ENCODE data around the gene ANKRD10.

ANKRD10 gene

GRCh38 chr13:110932588-110932987 lies 17.7 kb upstream of the ANKRD10 start:
- no peak overlapping the region for H3K4me3 Mint-ChIP-seq
- peaks cover 70% of the 10 kb centered on the region for H3K27me3 Mint-ChIP-seq
- peaks cover 38% of the 10 kb centered on the region for H3K9me3 Mint-ChIP-seq
- no peaks in the 10 kb centered on the region for H3K4me1 Mint-ChIP-seq (ENCODE audit: low read depth)
- peaks cover 19% of the 10 kb centered on the region for H3K36me3 Mint-ChIP-seq (ENCODE audit: low read depth)
- no peak overlapping the region for H3K27ac Mint-ChIP-seq
- no peak for DNase-seq

- Mint-ChIP-seq H3K4me1 (ENCODE audit: low read depth) (no peaks in the 10 kb centered on the region), H3K9me3 (peaks cover 16% of the 10 kb centered on the region), H3K36me3 (ENCODE audit: low read depth) (peaks cover 12% of the 10 kb centered on the region), H3K27ac (no peak overlapping the region), H3K27me3 (peaks cover 70% of the 10 kb centered on the region), H3K4me3 (no peak overlapping the region)
- no peak for DNase-seq
These were observed 14.4 kb upstream of the ANKRD10 start for GRCh38 chr13:110929104-110929777.

GRCh38 chr13:110925023-110925612 lies 10.2 kb upstream of the ANKRD10 start:
- DNase-seq: no peak
- H3K36me3 Mint-ChIP-seq (ENCODE audit: low read depth): no peaks in the 10 kb centered on the region
- no peak overlapping the region for H3K27ac Mint-ChIP-seq
- H3K4me3 Mint-ChIP-seq: no peak overlapping the region
- peaks cover 16% of the 10 kb centered on the region for H3K4me1 Mint-ChIP-seq (ENCODE audit: low read depth)
- H3K9me3 Mint-ChIP-seq: no peaks in the 10 kb centered on the region
- peaks cover 66% of the 10 kb centered on the region for H3K27me3 Mint-ChIP-seq

- Mint-ChIP-seq H3K27ac (no peak overlapping the region), H3K4me3 (no peak overlapping the region), H3K27me3 (peaks cover 63% of the 10 kb centered on the region), H3K4me1 (ENCODE audit: low read depth) (peaks cover 19% of the 10 kb centered on the region), H3K9me3 (no peaks in the 10 kb centered on the region), H3K36me3 (ENCODE audit: low read depth) (no peaks in the 10 kb centered on the region)
- no peak for DNase-seq
These were observed 9.7 kb upstream of the ANKRD10 start for GRCh38 chr13:110924639-110924934.

- Mint-ChIP-seq H3K27ac (no peak overlapping the region), H3K9me3 (no peaks in the 10 kb centered on the region), H3K36me3 (ENCODE audit: low read depth) (no peaks in the 10 kb centered on the region), H3K27me3 (peaks cover 59% of the 10 kb centered on the region), H3K4me3 (no peak overlapping the region), H3K4me1 (ENCODE audit: low read depth) (peaks cover 19% of the 10 kb centered on the region)
- DNase-seq: no peak
These were observed 9.1 kb upstream of the ANKRD10 start for GRCh38 chr13:110923777-110924638.

GRCh38 chr13:110923086-110923485 lies 8.2 kb upstream of the ANKRD10 start:
- no peak overlapping the region for H3K27ac Mint-ChIP-seq
- peaks cover 19% of the 10 kb centered on the region for H3K4me1 Mint-ChIP-seq (ENCODE audit: low read depth)
- no peak overlapping the region for H3K4me3 Mint-ChIP-seq
- H3K36me3 Mint-ChIP-seq (ENCODE audit: low read depth): peaks cover 8% of the 10 kb centered on the region
- H3K9me3 Mint-ChIP-seq: no peaks in the 10 kb centered on the region
- no peak for DNase-seq
- peaks cover 50% of the 10 kb centered on the region for H3K27me3 Mint-ChIP-seq

- peaks cover 12% of the 10 kb centered on the region for H3K36me3 Mint-ChIP-seq (ENCODE audit: low read depth)
- peaks cover 21% of the 10 kb centered on the region for H3K4me1 Mint-ChIP-seq (ENCODE audit: low read depth)
- peaks cover 46% of the 10 kb centered on the region for H3K27me3 Mint-ChIP-seq
- H3K27ac Mint-ChIP-seq: no peak overlapping the region
- no peak for DNase-seq
- no peaks in the 10 kb centered on the region for H3K9me3 Mint-ChIP-seq
- H3K4me3 Mint-ChIP-seq: no peak overlapping the region
These were observed 7.6 kb upstream of the ANKRD10 start for GRCh38 chr13:110922506-110922905.

- Mint-ChIP-seq H3K4me3 (no peak overlapping the region), H3K27ac (peak overlapping the region; percentile 58), H3K36me3 (ENCODE audit: low read depth) (peaks cover 16% of the 10 kb centered on the region), H3K27me3 (peaks cover 40% of the 10 kb centered on the region), H3K4me1 (ENCODE audit: low read depth) (peaks cover 27% of the 10 kb centered on the region), H3K9me3 (no peaks in the 10 kb centered on the region)
- DNase-seq: no peak
These were observed 6.8 kb upstream of the ANKRD10 start for GRCh38 chr13:110921695-110922094.

GRCh38 chr13:110921209-110921608 lies 6.3 kb upstream of the ANKRD10 start:
- no peak overlapping the region for H3K4me3 Mint-ChIP-seq
- no peak for DNase-seq
- H3K27me3 Mint-ChIP-seq: peaks cover 35% of the 10 kb centered on the region
- H3K4me1 Mint-ChIP-seq (ENCODE audit: low read depth): peaks cover 32% of the 10 kb centered on the region
- H3K36me3 Mint-ChIP-seq (ENCODE audit: low read depth): peaks cover 16% of the 10 kb centered on the region
- peak overlapping the region; percentile 58 for H3K27ac Mint-ChIP-seq
- no peaks in the 10 kb centered on the region for H3K9me3 Mint-ChIP-seq

GRCh38 chr13:110920038-110920437 lies 5.2 kb upstream of the ANKRD10 start:
- Mint-ChIP-seq H3K27ac (no peak overlapping the region), H3K4me3 (no peak overlapping the region), H3K4me1 (ENCODE audit: low read depth) (peaks cover 35% of the 10 kb centered on the region), H3K36me3 (ENCODE audit: low read depth) (peaks cover 16% of the 10 kb centered on the region), H3K27me3 (peaks cover 34% of the 10 kb centered on the region), H3K9me3 (no peaks in the 10 kb centered on the region)
- no peak for DNase-seq

- Mint-ChIP-seq H3K4me3 (peak overlapping the region; percentile 89), H3K9me3 (no peaks in the 10 kb centered on the region), H3K27ac (peak overlapping the region; percentile 95), H3K36me3 (ENCODE audit: low read depth) (peaks cover 41% of the 10 kb centered on the region), H3K4me1 (ENCODE audit: low read depth) (peaks cover 52% of the 10 kb centered on the region), H3K27me3 (peaks cover 6% of the 10 kb centered on the region)
- no peak for DNase-seq
These were observed 1.7 kb upstream of the ANKRD10 start for GRCh38 chr13:110916301-110917142.

- Mint-ChIP-seq H3K9me3 (no peaks in the 10 kb centered on the region), H3K4me1 (ENCODE audit: low read depth) (peaks cover 51% of the 10 kb centered on the region), H3K27ac (peak overlapping the region; percentile 95), H3K36me3 (ENCODE audit: low read depth) (peaks cover 46% of the 10 kb centered on the region), H3K27me3 (peaks cover 3% of the 10 kb centered on the region), H3K4me3 (peak overlapping the region; percentile 89)
- DNase-seq: no peak
These were observed 971 bp upstream of the ANKRD10 start for GRCh38 chr13:110915874-110916206.

- Mint-ChIP-seq H3K27ac (peak overlapping the region; percentile 96), H3K4me1 (ENCODE audit: low read depth) (peaks cover 53% of the 10 kb centered on the region), H3K9me3 (no peaks in the 10 kb centered on the region), H3K27me3 (no peaks in the 10 kb centered on the region), H3K36me3 (ENCODE audit: low read depth) (peaks cover 59% of the 10 kb centered on the region), H3K4me3 (peak overlapping the region; percentile 89)
- DNase-seq: peak; percentile 88
These were observed 375 bp downstream of the ANKRD10 start for GRCh38 chr13:110914331-110915056.

- Mint-ChIP-seq H3K36me3 (ENCODE audit: low read depth) (peaks cover 64% of the 10 kb centered on the region), H3K4me1 (ENCODE audit: low read depth) (peaks cover 58% of the 10 kb centered on the region)
- DNase-seq: no peak
These were observed 863 bp downstream of the ANKRD10 start for GRCh38 chr13:110914081-110914330.

More at GRCh38 chr13:110914081-110914330, 863 bp downstream of the ANKRD10 start:
- Mint-ChIP-seq H3K4me3 (peak overlapping the region; percentile 89), H3K27ac (peak overlapping the region; percentile 93), H3K9me3 (no peaks in the 10 kb centered on the region), H3K27me3 (no peaks in the 10 kb centered on the region)

Measured in activated T-cell treated with anti-CD3 and anti-CD28 coated beads, Interleukin-2, amount 50 U/mL, for 24 hours (primary cell).